GM12872 (cell line): ENCODE results near the gene TRMU.

ENCODE experiments used
- TF ChIP-seq, protein P1 (sequence below): IDR thresholded peaks from 3 replicates; pipeline ENCODE4 v1.5.1; 2011; ENCODE audit warnings: low read depth, mild to moderate bottlenecking, low read length, moderate library complexity; ENCODE audit not compliant: insufficient read depth

Gene TRMU

DNA sequence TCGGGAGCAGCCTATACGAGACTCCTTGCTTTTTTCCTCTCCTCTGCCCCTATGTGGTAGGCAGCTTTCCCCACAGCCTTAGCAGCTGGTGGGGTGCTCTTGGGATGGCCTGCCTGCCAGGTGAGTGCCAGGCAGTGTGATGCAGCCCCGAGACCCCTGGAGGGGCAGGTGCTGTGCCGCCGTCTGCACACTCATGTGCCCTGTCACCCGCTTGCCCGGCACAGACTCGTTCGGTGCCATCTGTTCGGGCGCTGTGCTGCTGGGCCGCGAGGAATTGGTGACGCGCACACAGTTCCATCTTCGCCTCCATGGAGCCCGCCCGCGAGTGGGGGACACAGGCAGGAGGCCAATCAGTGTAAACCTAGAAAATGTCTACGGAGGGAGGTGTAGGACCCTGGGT, 15.1 kb downstream of the TRMU start:
- TF ChIP-seq, protein P1, sequence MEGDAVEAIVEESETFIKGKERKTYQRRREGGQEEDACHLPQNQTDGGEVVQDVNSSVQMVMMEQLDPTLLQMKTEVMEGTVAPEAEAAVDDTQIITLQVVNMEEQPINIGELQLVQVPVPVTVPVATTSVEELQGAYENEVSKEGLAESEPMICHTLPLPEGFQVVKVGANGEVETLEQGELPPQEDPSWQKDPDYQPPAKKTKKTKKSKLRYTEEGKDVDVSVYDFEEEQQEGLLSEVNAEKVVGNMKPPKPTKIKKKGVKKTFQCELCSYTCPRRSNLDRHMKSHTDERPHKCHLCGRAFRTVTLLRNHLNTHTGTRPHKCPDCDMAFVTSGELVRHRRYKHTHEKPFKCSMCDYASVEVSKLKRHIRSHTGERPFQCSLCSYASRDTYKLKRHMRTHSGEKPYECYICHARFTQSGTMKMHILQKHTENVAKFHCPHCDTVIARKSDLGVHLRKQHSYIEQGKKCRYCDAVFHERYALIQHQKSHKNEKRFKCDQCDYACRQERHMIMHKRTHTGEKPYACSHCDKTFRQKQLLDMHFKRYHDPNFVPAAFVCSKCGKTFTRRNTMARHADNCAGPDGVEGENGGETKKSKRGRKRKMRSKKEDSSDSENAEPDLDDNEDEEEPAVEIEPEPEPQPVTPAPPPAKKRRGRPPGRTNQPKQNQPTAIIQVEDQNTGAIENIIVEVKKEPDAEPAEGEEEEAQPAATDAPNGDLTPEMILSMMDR: no peak

DNA sequence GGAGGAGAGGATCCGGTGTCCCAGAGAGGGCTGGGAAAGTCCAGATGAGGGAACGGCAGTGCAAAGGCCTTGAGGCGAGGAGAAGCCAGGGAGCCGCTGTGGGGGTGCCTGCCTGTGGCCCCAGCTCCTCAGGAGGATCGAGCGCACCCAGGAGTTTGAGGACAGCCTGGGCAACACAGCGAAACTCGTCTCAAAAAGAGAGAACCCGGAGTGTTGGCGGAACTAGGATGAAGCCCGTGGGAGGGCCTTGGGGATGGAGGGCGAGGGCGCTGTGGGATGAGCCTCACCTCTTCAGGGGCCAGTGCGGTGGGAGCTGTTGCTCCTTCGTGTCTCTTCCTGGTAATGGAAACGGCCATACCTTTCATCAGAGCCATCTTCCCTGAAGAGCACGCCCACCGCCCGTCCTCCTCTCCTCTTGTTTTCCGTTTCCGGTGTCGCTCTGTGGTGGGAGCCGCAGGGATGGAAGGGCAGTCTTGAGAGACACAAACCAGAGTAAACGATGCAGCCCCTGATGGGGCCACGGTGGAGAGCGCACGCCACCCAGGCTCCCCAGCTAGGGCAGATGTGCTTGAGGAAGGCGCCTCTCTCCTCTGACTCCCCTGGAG, 15.7 kb downstream of the TRMU start:
- TF ChIP-seq, protein P1: no peak

DNA sequence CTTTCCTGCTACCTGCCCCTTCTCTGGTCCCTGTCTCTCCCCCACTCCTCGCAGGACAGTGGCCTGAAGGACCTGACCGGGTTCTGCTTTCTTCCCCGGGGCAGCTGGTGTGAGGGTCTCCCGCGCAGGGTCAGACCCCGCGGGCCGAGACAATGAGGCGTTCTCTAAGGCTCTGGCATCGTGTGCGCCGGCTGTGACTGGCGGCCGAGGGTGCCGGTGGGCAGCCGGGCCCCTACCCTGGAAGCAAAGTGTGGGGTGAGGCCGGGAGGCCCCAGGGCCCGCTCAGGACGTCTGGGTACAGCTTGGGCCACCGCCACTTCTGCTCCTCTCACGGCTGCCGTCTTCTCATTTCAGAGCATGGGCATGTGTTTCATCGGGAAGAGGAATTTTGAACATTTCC, 16.3 kb downstream of the TRMU start:
- TF ChIP-seq, protein P1: no peak

DNA sequence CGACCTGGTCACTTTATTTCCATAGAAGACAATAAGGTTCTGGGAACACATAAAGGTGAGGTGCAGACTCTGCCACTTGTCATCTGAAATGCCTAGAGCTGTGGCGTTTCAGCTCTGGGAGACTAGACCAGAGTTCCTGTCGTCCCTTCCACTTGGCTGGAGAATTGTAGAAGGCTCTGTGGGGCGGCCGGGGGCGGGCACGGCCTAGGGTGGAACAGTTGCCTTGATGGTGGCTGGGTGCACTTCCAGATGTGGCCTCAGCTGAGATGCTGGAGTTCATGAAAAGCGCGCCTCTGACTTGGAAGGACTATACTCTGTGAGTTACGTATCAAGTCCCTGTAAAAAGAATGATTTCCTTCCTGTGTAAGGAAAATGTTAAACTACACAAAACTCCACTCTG, 16.8 kb downstream of the TRMU start:
- TF ChIP-seq, protein P1: no peak

DNA sequence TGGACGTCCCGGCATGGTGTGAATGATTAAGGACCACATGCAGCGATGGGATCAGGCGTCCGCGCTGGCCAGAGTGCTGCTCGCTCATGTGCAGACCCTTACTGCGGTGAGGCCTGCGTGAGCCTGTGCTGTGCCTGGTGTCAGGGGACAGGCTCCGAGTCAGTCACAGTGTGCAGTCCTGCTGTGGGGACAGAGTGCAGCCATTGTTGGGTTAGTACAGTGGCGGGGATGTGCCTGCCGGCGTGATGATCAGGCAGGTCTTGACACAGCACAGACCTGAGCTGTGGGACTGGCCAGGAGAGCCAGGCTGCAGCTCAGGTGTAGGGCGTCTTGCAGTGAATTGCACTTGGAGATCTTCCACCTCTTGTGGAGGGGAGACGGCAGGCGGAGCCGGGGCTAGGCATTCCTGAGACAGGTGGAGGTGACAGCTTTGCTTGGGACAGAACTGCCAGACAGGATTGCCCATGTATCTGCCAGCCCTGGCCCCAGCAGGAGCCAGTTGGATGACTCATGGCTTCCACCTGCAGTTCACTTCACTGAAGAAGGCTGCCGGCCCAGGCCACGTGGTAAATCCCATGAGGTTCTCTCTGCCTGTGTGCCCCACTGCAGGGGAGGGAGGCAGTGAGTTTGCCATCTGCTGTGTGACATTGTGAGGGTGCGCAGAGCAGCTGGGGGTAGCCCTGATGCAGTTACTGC, 17.3 kb downstream of the TRMU start:
- TF ChIP-seq, protein P1: no peak

DNA sequence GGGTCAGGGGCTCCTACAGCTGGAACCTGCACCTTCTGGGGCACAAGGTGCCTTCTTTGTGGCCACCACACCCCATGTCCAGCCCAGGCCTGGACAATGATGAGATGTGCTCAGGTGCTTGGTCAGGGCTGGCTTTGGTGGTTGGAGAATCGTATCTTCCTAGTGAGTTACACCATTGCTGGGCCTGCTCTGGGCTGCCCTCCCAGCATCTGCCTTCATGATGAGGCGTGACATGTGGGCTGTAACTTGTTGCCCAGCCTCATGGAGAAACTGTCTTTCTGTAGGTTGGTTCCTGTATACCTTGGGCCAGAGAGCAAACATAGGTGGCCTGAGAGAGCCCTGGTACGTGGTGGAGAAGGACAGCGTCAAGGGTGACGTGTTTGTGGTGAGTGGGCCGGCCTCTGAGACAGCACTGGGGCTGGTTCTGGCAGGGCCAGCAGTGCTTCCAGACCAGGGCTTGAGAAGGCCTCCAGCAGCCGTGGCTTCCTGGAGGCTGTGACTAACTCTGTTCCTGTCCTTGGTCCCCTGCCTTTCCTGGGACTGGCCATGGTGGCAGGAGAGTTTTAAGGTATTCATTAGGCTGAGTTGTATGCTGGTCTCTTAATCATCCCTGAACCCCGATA, 18.1 kb downstream of the TRMU start:
- TF ChIP-seq, protein P1: no peak

DNA sequence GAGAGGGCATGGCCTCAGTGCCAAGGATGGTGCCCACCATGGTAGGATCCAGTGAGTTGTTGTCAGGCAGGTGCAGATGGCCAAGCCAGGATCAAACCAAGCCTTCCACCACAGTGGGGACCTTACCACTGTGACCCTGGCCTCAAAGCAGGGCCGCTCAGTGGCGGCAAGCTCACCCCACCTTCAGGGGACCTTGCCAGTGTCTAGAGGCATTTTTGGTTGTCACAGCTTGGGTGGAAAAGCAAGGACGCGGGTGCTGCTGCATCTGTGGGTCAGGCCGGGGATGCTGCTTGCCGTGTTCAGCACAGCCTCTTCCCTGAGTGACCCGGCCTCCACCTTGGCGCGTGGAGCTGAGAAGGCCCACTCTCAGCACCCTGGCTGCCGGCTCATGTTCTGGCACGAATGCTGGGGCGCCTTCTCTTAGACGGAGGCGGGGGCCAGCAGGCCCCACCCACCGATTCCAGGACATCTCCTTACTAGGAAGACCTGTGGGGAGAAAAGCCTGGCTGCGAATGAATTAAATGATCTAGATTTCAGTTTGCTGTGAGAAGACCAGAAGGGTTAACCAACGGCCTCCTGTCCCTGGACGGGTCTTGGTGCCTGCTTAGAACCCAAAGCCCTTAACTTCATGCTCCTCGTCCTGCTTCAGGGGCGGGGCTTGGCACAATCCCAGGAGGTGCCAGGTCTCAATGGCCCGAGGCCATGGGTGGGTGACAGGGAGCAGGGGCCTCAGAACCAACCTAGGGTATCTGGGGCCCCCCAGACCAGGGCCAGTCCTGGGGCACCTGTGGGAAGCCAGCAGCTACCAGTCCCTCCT, 18.9 kb downstream of the TRMU start:
- TF ChIP-seq, protein P1: no peak
